WTC11 (cell line): Measurements from ENCODE around the gene ATP6V1F.

Experiments
- CREM ChIP-seq: sonication (generic); formaldehyde crosslinking; IDR thresholded peaks from 2 replicates; pipeline ENCODE4 v1.8.1; 2022; ENCODE audit warnings: mild to moderate bottlenecking, missing genetic modification reagents, moderate library complexity
- CTCF ChIP-seq: fragments of 200-600 bp; IDR thresholded peaks from 2 replicates; pipeline ENCODE4 v1.8.0; 2022; ENCODE audit warnings: antibody characterized with exemption
- E2F5 ChIP-seq: sonication (generic); formaldehyde crosslinking; IDR thresholded peaks from 2 replicates; pipeline ENCODE4 v1.8.1; 2022; ENCODE audit warnings: mild to moderate bottlenecking, moderate library complexity, missing genetic modification reagents
- FOXP4 ChIP-seq: sonication (generic); formaldehyde crosslinking; IDR thresholded peaks from 2 replicates; pipeline ENCODE4 v1.8.0; 2022; ENCODE audit warnings: mild to moderate bottlenecking, missing genetic modification reagents
- GABPB1 ChIP-seq: sonication (generic); formaldehyde crosslinking; IDR thresholded peaks from 2 replicates; pipeline ENCODE4 v1.8.1; 2023; ENCODE audit warnings: mild to moderate bottlenecking, missing genetic modification reagents
- GRHL2 ChIP-seq: fragments of 250-450 bp; sonication (Bioruptor Pico); IDR thresholded peaks from 2 replicates; pipeline ENCODE4 v1.8.0; 2022; ENCODE audit warnings: mild to moderate bottlenecking, moderate library complexity; ENCODE audit not compliant: insufficient replicate concordance, severe bottlenecking
- NR1H2 ChIP-seq: sonication (generic); formaldehyde crosslinking; IDR thresholded peaks from 2 replicates; pipeline ENCODE4 v1.9.0; 2021; ENCODE audit warnings: mild to moderate bottlenecking, moderate library complexity, missing genetic modification reagents
- NR3C1 ChIP-seq: sonication (generic); formaldehyde crosslinking; conservative IDR thresholded peaks from 2 replicates; pipeline ENCODE4 v1.8.1; 2023; ENCODE audit warnings: low read depth, mild to moderate bottlenecking, missing genetic modification reagents
- PREB ChIP-seq: sonication (generic); formaldehyde crosslinking; IDR thresholded peaks from 2 replicates; pipeline ENCODE4 v1.8.1; 2022; ENCODE audit warnings: mild to moderate bottlenecking, missing genetic modification reagents, moderate library complexity, borderline replicate concordance
- SP1 ChIP-seq: sonication (generic); formaldehyde crosslinking; conservative IDR thresholded peaks from 2 replicates; pipeline ENCODE4 v1.8.1; 2022; ENCODE audit warnings: missing genetic modification reagents
- TEAD1 ChIP-seq: sonication (generic); formaldehyde crosslinking; IDR thresholded peaks from 2 replicates; pipeline ENCODE4 v1.8.0; 2022; ENCODE audit warnings: mild to moderate bottlenecking, missing genetic modification reagents
- USF2 ChIP-seq: sonication (generic); formaldehyde crosslinking; IDR thresholded peaks from 2 replicates; pipeline ENCODE4 v1.8.1; 2023; ENCODE audit warnings: mild to moderate bottlenecking, missing genetic modification reagents, moderate library complexity
- ZBTB43 ChIP-seq: sonication (generic); formaldehyde crosslinking; IDR thresholded peaks from 2 replicates; pipeline ENCODE4 v1.8.1; 2023; ENCODE audit warnings: mild to moderate bottlenecking, missing genetic modification reagents
- ZNF219 ChIP-seq: sonication (generic); formaldehyde crosslinking; IDR thresholded peaks from 2 replicates; pipeline ENCODE4 v1.8.0; 2023; ENCODE audit warnings: missing genetic modification reagents, mild to moderate bottlenecking, borderline replicate concordance

- TF ChIP-seq CTCF: no peak
- TF ChIP-seq TEAD1 (CRISPR knock-in tag): no peak
- no peak for TF ChIP-seq USF2 (CRISPR knock-in tag)
- TF ChIP-seq GRHL2 (CRISPR knock-in tag): no peak
- no peak for TF ChIP-seq CREM
- no peak for TF ChIP-seq NR3C1 (CRISPR knock-in tag)
- no peak for TF ChIP-seq E2F5 (CRISPR knock-in tag)
- TF ChIP-seq ZNF219 (CRISPR knock-in tag): no peak
- TF ChIP-seq PREB (CRISPR knock-in tag): no peak
- no peak for TF ChIP-seq SP1 (CRISPR knock-in tag)
- TF ChIP-seq GABPB1 (CRISPR knock-in tag): no peak
- TF ChIP-seq ZBTB43 (CRISPR knock-in tag): no peak
- TF ChIP-seq FOXP4: no peak
- no peak for TF ChIP-seq NR1H2
Observed at GRCh38 chr7:128912281-128912680, 49.6 kb downstream of the ATP6V1F start.
